Measurements from ENCODE around the gene KRT76. TPM values are rescaled to one million over a fixed set of nuclear protein-coding genes. Genes with fewer than 3 reads are reported as not detected.

Gene KRT76
- total RNA-seq: not detected
- long read RNA-seq: 0 reads

DNA sequence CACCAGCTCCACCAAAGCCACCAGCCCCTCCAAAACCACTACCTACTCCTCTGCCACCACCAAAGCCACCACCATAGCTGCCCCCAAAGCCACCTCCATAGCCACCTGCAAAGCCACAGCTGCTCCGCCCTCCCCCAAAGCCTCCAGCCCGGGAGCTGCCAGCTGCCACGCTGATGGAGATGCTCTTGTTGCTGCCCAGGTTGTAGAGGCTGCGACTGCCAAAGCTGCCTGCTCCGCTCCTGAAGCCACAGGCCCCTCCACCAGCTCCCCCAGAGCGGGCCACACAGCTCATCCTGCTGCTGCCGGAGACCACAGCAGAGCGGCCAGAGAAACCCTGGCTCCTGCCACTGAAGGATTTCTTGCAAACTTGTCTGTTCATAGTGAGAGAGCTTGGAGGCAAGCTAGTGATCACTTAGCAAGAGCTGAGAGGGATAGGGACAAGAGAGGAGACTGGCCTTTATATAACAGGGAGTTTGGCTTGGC is at the start of gene KRT76:
KRT76 (minus strand) TSS at position 433 of the 483 bp plus-strand sequence; CDS start at position 379, 54 bp downstream.
- DNase-seq (no peak), ATAC-seq (ENCODE audit: poor library complexity) (no peak)
- intact Hi-C loops (cut with DNase I): no loop called here

- DNase-seq: no peak
- intact Hi-C loops (cut with DNase I): no loop called here
- ATAC-seq (ENCODE audit: poor library complexity): no peak
Measured at GRCh38 chr12:52825961-52826360, 48.8 kb upstream of the KRT76 start.

DNA sequence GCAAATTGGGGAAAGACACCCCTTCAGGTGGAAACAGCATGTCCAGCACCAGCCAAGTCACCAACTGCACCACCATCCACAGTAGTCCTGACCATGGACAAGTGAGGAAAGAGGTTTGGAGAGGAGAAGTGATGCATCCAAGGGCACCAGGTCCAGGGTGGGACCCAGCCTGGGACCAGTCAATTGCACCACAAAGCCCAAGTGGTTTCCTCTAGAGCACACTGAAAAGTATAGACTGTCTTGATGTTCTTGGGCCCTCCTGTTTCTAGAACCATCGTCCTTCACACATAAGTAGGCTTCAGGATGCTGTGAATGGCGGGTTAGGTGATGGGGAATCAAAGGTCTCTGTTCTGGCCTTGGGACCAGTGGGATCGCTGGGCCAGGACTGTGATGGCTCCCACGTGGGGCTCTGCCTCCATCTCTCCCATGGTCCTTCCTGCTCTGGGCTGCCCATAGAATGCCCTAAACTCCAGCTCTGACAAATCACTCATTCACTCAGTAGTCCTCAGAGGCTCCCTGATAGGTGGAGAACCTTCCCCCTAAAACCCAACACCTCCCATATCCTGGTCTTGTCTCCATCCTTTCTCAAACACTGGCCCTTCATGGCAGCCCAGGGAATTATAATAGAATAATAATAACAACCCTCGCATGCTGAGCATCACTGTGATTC is 47.7 kb upstream of the KRT76 start:
- intact Hi-C loops (cut with DNase I): no loop called here
- DNase-seq (no peak), ATAC-seq (ENCODE audit: poor library complexity) (no peak)

GRCh38 chr12:52823761-52824450 is 46.8 kb upstream of the KRT76 start:
- ATAC-seq (ENCODE audit: poor library complexity) (no peak), DNase-seq (no peak)
- intact Hi-C loops (cut with DNase I): no loop called here

DNA sequence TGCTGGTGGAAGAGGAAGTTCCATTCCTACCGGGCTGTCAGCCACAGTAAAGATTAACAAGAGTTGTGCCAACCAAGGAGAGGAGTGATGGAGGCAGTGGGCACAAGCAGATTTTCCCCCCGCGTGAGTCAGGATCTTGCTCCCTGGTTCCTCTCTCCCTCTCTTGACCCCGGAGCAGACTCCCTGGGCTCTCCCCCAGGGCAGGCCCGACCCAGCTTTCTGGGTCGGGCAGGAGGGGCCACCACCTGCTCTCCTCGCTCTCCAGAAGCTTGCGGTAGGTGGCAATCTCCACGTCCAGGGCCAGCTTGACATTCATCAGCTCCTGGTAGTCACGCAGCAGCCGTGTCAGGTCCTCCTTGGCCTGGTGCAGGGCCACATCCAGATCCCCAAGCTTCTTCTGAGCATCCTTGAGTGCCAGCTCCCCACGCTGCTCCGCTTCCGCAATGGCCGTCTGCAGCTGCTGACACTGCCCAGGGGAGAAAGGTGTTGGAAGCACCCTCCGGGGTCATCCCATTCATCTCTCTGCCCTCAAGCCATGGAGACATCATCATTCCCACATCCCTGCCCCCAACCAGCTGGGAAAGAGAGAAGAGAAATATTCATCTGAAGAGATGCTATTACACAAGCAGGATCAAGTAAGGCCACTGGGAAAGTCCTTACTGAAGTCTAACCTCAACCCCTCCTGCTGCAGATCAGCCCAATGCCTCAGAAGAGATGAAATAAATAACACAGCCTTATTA is 45.8 kb upstream of the KRT76 start:
- no peak for ATAC-seq (ENCODE audit: poor library complexity)
- intact Hi-C loops (cut with DNase I): no loop called here
- no peak for DNase-seq

DNA sequence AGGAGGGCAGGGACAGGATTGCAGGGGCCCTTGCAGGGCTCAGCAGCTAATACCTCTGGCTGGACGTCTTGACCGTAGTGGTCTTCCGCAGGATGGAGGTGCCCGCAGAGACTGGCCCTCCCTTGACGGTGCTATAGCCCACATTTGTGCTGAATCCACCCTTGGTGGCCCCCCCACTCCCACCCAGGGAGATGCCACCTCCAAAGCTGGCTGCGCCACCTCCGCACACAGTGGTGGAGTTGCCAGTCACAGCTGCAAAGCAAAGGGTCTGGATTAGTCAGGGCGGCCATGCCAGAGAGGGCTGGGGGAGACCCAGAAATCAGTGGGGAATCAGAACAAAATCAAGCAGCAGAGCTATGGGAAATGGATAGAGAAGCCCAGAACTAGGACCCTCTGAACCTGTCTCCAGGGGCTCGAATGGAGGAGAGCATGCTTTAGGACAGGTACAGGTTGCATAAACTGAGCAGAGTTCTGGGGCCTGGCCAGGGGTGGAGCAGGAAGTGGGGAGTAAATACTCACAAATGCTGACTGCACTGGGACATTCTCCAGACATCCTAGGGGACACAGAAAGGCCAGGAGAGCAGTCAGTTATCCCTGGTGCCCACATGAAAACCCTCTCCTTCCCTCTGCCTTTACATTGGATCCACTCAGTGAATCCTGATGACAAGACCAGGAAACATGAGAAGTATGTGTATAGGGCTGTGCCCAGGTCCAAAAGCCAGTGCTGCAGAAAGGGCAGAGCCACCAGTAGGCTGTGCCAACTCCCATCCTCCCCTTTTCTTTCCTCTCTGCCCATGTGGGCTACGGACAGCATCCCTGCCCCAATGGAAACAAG is 44.9 kb upstream of the KRT76 start:
- DNase-seq: no peak
- intact Hi-C loops (cut with DNase I): no loop called here
- ATAC-seq (ENCODE audit: poor library complexity): no peak

GRCh38 chr12:52821071-52821730 is 44.1 kb upstream of the KRT76 start:
- ATAC-seq (ENCODE audit: poor library complexity): no peak
- intact Hi-C loops (cut with DNase I): no loop called here
- no peak for DNase-seq

DNA sequence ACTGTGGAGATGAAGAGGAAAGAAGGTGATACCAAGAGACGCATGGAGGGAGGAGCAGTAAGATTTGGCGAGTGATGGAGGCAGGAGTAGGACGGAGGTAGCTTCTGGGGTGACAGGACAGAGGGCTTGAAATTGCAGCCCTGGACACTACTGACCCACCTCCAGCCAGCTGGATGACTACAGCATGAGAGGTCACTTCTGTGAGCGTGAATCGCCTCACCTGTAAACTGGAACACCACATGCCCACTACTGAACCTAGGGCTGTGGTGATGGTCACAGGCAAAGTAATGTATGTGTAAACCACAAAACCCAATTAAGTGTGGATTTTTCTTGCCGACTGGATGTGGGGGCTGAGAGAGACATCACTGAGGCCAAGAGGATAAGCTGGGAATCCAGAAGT is 43.4 kb upstream of the KRT76 start:
- no peak for ATAC-seq (ENCODE audit: poor library complexity)
- intact Hi-C loops (cut with DNase I): no loop called here
- no peak for DNase-seq

DNA sequence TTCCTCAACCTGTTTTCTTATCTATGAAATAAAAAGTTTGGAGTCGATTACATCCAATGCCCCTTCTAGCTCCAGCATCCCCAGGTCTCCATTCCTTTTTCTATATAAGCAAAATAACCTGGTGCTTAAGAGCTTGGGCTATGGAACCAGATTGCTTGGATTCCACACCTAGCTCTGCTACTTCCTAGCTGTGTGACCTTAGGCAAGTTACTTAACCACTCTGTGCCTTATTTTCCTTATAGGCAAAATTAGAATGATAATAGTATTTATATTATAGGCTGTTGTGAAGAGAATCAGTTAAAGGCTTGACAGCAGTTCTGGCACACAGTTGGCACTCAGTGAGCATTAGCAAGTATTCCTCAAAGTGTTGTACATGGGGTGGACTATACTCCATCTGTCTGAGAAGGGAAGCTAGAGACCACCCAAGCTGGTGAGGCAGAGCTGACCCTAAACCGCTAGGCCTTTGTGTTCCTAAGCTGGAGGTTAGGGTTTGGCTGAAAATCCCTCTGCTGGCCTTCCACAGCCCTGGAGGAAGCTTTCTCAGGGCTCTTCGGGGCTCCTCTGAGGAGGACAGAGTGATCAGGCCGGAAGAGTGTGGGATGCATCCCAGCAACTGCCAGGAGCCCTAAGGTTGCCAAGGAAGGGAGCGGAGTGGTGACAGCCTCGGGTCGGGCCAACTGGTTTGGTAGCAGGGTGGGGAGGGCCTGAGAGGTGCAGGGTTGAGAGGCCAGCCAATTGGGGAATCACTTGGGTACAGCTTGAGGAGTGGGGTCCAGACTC is 42.8 kb upstream of the KRT76 start:
- intact Hi-C loops (cut with DNase I): no loop called here
- ATAC-seq (ENCODE audit: poor library complexity): no peak
- DNase-seq: no peak

DNA sequence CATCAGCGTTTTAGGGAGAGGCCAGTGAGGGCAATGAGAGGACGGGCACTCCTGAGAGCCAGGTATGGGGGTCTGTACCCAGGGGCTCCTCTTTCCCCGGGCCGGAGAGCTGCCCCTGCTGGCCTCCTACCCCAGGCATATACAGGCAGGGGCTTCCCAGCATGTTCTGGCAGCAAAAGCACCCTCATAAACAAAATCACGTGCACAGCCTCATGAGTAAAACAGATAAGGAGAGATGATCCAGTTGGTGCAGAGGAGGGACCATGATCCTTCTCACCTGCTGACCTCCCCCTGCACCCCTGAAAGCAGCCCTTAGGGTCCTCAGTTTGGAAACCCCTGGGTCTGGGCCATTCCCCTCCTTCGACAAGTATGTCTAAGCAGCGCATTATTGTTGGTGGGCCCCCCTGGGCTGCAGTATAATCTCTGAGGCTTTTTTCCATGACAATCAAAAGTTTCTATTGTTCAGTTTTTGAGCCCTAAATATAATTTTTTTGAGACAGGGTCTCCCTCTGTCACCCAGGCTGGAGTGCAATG is 41.8 kb upstream of the KRT76 start:
- DNase-seq (no peak), ATAC-seq (ENCODE audit: poor library complexity) (no peak)
- intact Hi-C loops (cut with DNase I): no loop called here

GRCh38 chr12:52818388-52818787 is 41.2 kb upstream of the KRT76 start:
- DNase-seq: no peak
- no peak for ATAC-seq (ENCODE audit: poor library complexity)
- intact Hi-C loops (cut with DNase I): no loop called here

- intact Hi-C loops (cut with DNase I): no loop called here
- no peak for DNase-seq
- no peak for ATAC-seq (ENCODE audit: poor library complexity)
Measured at GRCh38 chr12:52817699-52818238, 40.6 kb upstream of the KRT76 start.

DNA sequence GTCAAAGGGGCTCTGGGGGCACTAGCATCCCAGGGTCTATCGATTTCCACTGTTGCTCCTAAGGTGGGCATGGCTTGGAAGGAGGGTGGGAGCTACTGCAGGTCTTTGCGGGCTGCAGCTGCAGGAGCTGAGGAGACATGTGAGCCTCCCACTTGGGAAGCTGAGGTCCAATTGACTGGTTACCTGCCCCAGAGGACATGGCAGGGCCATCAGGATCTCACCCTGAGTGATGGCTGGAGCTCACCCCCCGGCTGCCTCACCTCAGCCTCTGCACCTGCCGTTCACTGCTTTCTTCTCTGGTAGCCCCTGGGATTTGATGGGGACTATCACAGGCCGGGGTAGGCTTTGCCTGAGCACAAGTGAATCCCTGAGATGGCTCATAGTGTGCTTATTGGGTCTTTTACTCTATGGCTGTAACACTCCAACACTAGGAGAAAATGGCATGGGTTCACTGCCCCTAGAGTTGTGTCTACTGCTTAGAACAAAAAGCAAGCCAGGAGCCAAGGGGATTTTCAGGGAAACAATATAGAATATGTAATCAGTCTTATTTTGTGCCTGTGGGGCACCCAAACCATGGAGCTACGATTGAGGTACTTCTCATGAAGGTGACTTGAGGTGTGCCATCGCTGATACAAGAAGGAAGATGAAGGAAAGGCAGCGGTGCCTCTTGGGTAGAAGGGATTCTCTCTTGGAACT is 40.0 kb upstream of the KRT76 start:
- ATAC-seq (ENCODE audit: poor library complexity): no peak
- no peak for DNase-seq
- intact Hi-C loops (cut with DNase I): no loop called here

GRCh38 chr12:52815676-52816588 is 38.8 kb upstream of the KRT76 start:
- no peak for DNase-seq
- intact Hi-C loops (cut with DNase I): no loop called here

DNA sequence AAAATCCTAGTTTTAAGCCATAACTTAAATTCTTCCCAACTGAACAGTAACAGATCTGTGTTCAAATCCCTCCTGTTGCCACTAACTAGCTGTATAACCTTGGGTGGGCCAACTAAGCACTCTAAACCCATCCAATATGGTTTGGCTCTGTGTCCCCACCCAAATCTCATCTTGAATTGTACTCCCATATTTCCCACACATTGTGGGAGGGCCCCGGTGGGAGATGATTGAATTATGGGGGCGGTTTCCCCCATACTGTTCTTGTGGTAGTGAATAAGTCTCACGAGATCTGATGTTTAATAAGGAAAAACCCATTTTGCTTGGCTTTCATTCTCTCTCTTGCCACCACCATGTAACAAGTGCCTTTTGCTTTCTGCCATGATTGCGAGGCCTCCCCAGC is 38.0 kb upstream of the KRT76 start:
- DNase-seq: no peak
- ATAC-seq (ENCODE audit: poor library complexity): no peak
- intact Hi-C loops (cut with DNase I): no loop called here

More at GRCh38 chr12:52815676-52816588, 38.8 kb upstream of the KRT76 start:
- ATAC-seq (ENCODE audit: poor library complexity): no peak
